Measurements from ENCODE around the gene DCANP1. TPM values are rescaled to one million over a fixed set of nuclear protein-coding genes. Genes with fewer than 3 reads are reported as not detected.
"Not testable (repeated sequence)": the region's sequence is repeated elsewhere in the genome, so short reads cannot be mapped to it uniquely, and the experiment has no call there.

The DCANP1 gene, protein sequence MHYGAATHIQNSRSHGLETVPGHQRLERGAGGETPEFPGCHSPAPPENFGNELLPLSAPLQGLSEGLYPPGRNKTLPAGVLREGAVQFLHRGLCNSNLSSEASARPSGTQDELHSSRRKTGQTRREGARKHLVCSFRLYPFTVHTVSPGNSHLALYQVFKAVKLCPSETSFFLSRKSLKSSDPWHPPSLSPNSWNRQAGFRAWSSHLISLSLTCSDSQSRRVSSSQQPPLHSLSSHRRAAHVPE
- polyA plus RNA-seq = not detected in 3 replicates
- not detected for polyA plus RNA-seq (2011; ENCODE audit: low read depth)
- polyA plus RNA-seq (2011; cell fraction: cytosol; rRNA removed) = not detected in 2 replicates
- not detected in 2 replicates for polyA plus RNA-seq (2011; cell fraction: nucleus; rRNA removed)
- not detected in 2 replicates for polyA plus RNA-seq (2012; ENCODE audit: low replicate concordance)
- polyA minus RNA-seq = 0.10 TPM in 1 of 3 replicates, not detected in the others
- polyA minus RNA-seq (2011; cell fraction: cytosol; rRNA and poly(A)+ RNA removed) = not detected
- not detected in 2 replicates for polyA minus RNA-seq (2011; cell fraction: nucleus; rRNA and poly(A)+ RNA removed)

- Histone ChIP-seq H3K4me1 (ENCODE audit: control insufficient read depth, extremely low read depth, insufficient read depth, low read length) (no peaks in the 10 kb centered on the region), H3K27ac (ENCODE audit: control insufficient read depth, insufficient read depth, low read length) (no peak within 1 kb of the TSS), H3K9me3 (ENCODE audit: control insufficient read depth, low read depth, low read length) (no peaks in the 10 kb centered on the region), H3K4me3 (ENCODE audit: control insufficient read depth in 2 of 3, extremely low read depth in 1 of 3, insufficient read depth in 2 of 3, low read depth in 1 of 3, low read length in 3 of 3) (no peak within 1 kb of the TSS), H4K20me1 (ENCODE audit: control insufficient read depth, extremely low read depth, insufficient read depth, low read length) (no peaks in the 10 kb centered on the region), H3K79me2 (ENCODE audit: control insufficient read depth, insufficient read depth, low read length) (no peaks in the 10 kb centered on the region), H3K4me2 (ENCODE audit: control insufficient read depth, extremely low read depth, insufficient read depth, low read depth, low read length) (no peak within 1 kb of the TSS), H3K9me1 (ENCODE audit: control insufficient read depth, extremely low read depth, insufficient read depth, low read length) (no peaks in the 10 kb centered on the region), H3K9ac (ENCODE audit: control insufficient read depth, extremely low read depth, insufficient read depth, low read length) (no peak within 1 kb of the TSS), H3K36me3 (ENCODE audit: control insufficient read depth in 2 of 2, extremely low read depth in 1 of 2, insufficient read depth in 2 of 2, low read length in 2 of 2) (no peaks in the 10 kb centered on the region), H3K27me3 (ENCODE audit: control insufficient read depth, extremely low read depth, insufficient read depth, low read length) (peaks cover 36% of the 10 kb centered on the region), H2AFZ (ENCODE audit: control insufficient read depth, low read length) (no peak within 1 kb of the TSS)
- TF ChIP-seq CTCF (optimal IDR thresholded peaks at IDR 0.05 in 1 of 3, IDR thresholded peaks at IDR 0.05 in 1 of 3, conservative IDR thresholded peaks at IDR 0.05 in 1 of 3; ENCODE audit: extremely low read depth in 1 of 3, insufficient read depth in 2 of 3, low read length in 3 of 3) = no peak
- no peak for TF ChIP-seq EZH2 (IDR thresholded peaks at IDR 0.05; ENCODE audit: low read length)
- dilution Hi-C loops (cut with MboI; ENCODE audit: extremely low pct_ligation_motif_present, low sequenced_read_pairs) = no loop called here
- FAIRE-seq (no peak), DNase-seq (ENCODE audit: low read depth, low spot score) (no peak)
These were observed at the start of gene DCANP1 for GRCh38 chr5:135447298-135447929. Gene DCANP1 (minus strand): TSS chr5:135447348. CDS start chr5:135447108, 240 bp downstream.

GRCh38 chr5:135495531-135495930 is 48.4 kb upstream of the DCANP1 start:
- H3K27ac ChIP-seq (ENCODE audit: control insufficient read depth, insufficient read depth, low read length); H4K20me1 ChIP-seq (ENCODE audit: control insufficient read depth, extremely low read depth, insufficient read depth, low read length); H3K9me3 ChIP-seq (ENCODE audit: control insufficient read depth, low read depth, low read length); H3K36me3 ChIP-seq (ENCODE audit: control insufficient read depth in 2 of 2, extremely low read depth in 1 of 2, insufficient read depth in 2 of 2, low read length in 2 of 2); H3K4me2 ChIP-seq (ENCODE audit: control insufficient read depth, extremely low read depth, insufficient read depth, low read depth, low read length); DNase-seq (ENCODE audit: low read depth, low spot score); H3K79me2 ChIP-seq (ENCODE audit: control insufficient read depth, insufficient read depth, low read length); H3K4me3 ChIP-seq (ENCODE audit: control insufficient read depth in 2 of 3, extremely low read depth in 1 of 3, insufficient read depth in 2 of 3, low read depth in 1 of 3, low read length in 3 of 3); FAIRE-seq; H3K9me1 ChIP-seq (ENCODE audit: control insufficient read depth, extremely low read depth, insufficient read depth, low read length); H3K27me3 ChIP-seq (ENCODE audit: control insufficient read depth, extremely low read depth, insufficient read depth, low read length); H3K9ac ChIP-seq (ENCODE audit: control insufficient read depth, extremely low read depth, insufficient read depth, low read length); H2AFZ ChIP-seq (ENCODE audit: control insufficient read depth, low read length); dilution Hi-C loops (cut with MboI; ENCODE audit: extremely low pct_ligation_motif_present, low sequenced_read_pairs): not testable (repeated sequence)
- H3K4me1 ChIP-seq (ENCODE audit: control insufficient read depth, extremely low read depth, insufficient read depth, low read length) = peaks cover 52% of the 10 kb centered on the region

Data from keratinocyte (primary cell).